Liver (tissue), 9 donors: ENCODE measurements around the gene DNAL4. TPM values are rescaled to one million over a fixed set of nuclear protein-coding genes. Genes with fewer than 3 reads are reported as not detected.

ENCODE experiments used
- DNase-seq: peaks from one replicate; pipeline ENCODE4 v3.0.0-alpha.2; 2017; ENCODE audit warnings: low spot score
- H3K27ac ChIP-seq, 2 donors: one replicate each; pipeline ENCODE4 v1.7.0; 2013; ENCODE audit warnings: inconsistent platforms in 2 of 2, low read length in 2 of 2, control low read depth in 1 of 2, low read depth in 1 of 2, mild to moderate bottlenecking in 1 of 2
- H3K27me3 ChIP-seq, 4 donors: one replicate each; pipeline versions ENCODE4 v1.6.1 to v1.7.0; 2013; ENCODE audit warnings: low read length in 3 of 4, inconsistent platforms in 1 of 4, mild to moderate bottlenecking in 1 of 4, moderate library complexity in 1 of 4; ENCODE audit not compliant: control insufficient read depth in 4 of 4, insufficient read depth in 4 of 4
- H3K36me3 ChIP-seq, 4 donors: one replicate each; pipeline versions ENCODE4 v1.6.1 to v1.7.0; 2013; ENCODE audit warnings: low read length in 3 of 4, mild to moderate bottlenecking in 3 of 4, low read depth in 1 of 4, moderate library complexity in 1 of 4; ENCODE audit not compliant: control insufficient read depth in 4 of 4, insufficient read depth in 3 of 4
- H3K4me1 ChIP-seq, 4 donors: one replicate each; pipeline versions ENCODE4 v1.6.1 to v1.7.0; 2013; ENCODE audit warnings: low read length in 3 of 4, mild to moderate bottlenecking in 3 of 4, moderate library complexity in 1 of 4; ENCODE audit not compliant: control insufficient read depth in 4 of 4, insufficient read depth in 4 of 4
- H3K4me3 ChIP-seq, 3 donors: one replicate each; pipeline versions ENCODE4 v1.6.1 to v1.7.0; 2013; ENCODE audit warnings: low read length in 3 of 3, control low read depth in 1 of 3, low read depth in 1 of 3, mild to moderate bottlenecking in 1 of 3
- H3K9ac ChIP-seq, 2 donors: one replicate each; pipeline ENCODE4 v1.7.0; 2013; ENCODE audit warnings: low read length in 2 of 2, mild to moderate bottlenecking in 2 of 2, moderate library complexity in 2 of 2, control low read depth in 1 of 2, low read depth in 1 of 2
- H3K9me3 ChIP-seq, 4 donors: one replicate each; pipeline versions ENCODE4 v1.6.1 to v1.7.0; 2013; ENCODE audit warnings: low read length in 3 of 4; ENCODE audit not compliant: control insufficient read depth in 4 of 4
- EGR1 ChIP-seq, 2 donors: IDR thresholded peaks; 2 replicates each; pipeline ENCODE4 v1.6.1; 2016 to 2018; ENCODE audit warnings: antibody characterized with exemption in 2 of 2, low read depth in 2 of 2
- FOXA2 ChIP-seq: IDR thresholded peaks from 2 replicates; pipeline ENCODE4 v1.6.1; 2016; ENCODE audit warnings: antibody characterized with exemption
- JUND ChIP-seq, 2 donors: IDR thresholded peaks; 2 replicates each; pipeline ENCODE4 v1.6.1; 2016; ENCODE audit warnings: antibody characterized with exemption in 2 of 2
- NR2F2 ChIP-seq: IDR thresholded peaks from 2 replicates; pipeline ENCODE4 v1.6.1; 2016; ENCODE audit warnings: antibody characterized with exemption
- RAD21 ChIP-seq, 2 donors: IDR thresholded peaks; 2 replicates each; pipeline ENCODE4 v1.6.1; 2016; ENCODE audit warnings: antibody characterized with exemption in 2 of 2, mild to moderate bottlenecking in 2 of 2
- SP1 ChIP-seq: IDR thresholded peaks from 2 replicates; pipeline ENCODE4 v1.6.1; 2018; ENCODE audit warnings: antibody characterized with exemption, mild to moderate bottlenecking
- TAF1 ChIP-seq: conservative IDR thresholded peaks from 2 replicates; pipeline ENCODE4 v1.6.1; 2016; ENCODE audit warnings: antibody characterized with exemption, mild to moderate bottlenecking
- WGBS: extraction: QIAGEN DNeasy Blood & Tissue Kit; methylation state at CpG from one replicate; pipeline ENCODE4 v1.1.7; 2013; 5-methylcytosine and 5-hydroxymethylcytosine counted together
- polyA plus RNA-seq, 2 donors: library from polyadenylated mRNA; stranded (reverse) in 1 of 2; unstranded in 1 of 2; fragments of 200-250 nt in 1 of 2; fragments of >200 nt in 1 of 2; fragmentation: Nextera tagmentation in 1 of 2; extraction: Ambion mirVana in 1 of 2; gene quantifications; one replicate each; pipeline versions ENCODE4 v1.2.1 to v1.2.3, GENCODE V29; 2013 to 2015
- total RNA-seq, 2 donors: library from RNA; depleted of rRNA; stranded (reverse); fragments of >200 nt; gene quantifications; one replicate each; pipeline ENCODE4 v1.2.3, GENCODE V29; 2014
- TF ChIP-seq, protein P1 (sequence below): IDR thresholded peaks from 2 replicates; pipeline ENCODE4 v1.6.1; 2016; ENCODE audit warnings: antibody characterized with exemption
- TF ChIP-seq, protein P2 (sequence below): IDR thresholded peaks from 2 replicates; pipeline ENCODE4 v1.6.1; 2016; ENCODE audit warnings: antibody characterized with exemption
- TF ChIP-seq, protein P3 (sequence below): fragments of 150-350 bp; IDR thresholded peaks from 2 replicates; pipeline ENCODE4 v1.5.1; 2017; ENCODE audit warnings: improper control_type of control experiment, low read depth, low read length; ENCODE audit not compliant: missing input control
- TF ChIP-seq, protein P4 (sequence below): IDR thresholded peaks from 2 replicates; pipeline ENCODE4 v1.6.1; 2016; ENCODE audit warnings: antibody characterized with exemption, mild to moderate bottlenecking
- donor health status: healthy.
- donor health status: healthy.
- donor health status: healthy.
- donor health status: healthy.
- donor health status: healthy.

DNAL4 gene
- total and polyA plus RNA-seq, 4 donors: 4.0 to 5.6 (median 4.9) TPM

DNA sequence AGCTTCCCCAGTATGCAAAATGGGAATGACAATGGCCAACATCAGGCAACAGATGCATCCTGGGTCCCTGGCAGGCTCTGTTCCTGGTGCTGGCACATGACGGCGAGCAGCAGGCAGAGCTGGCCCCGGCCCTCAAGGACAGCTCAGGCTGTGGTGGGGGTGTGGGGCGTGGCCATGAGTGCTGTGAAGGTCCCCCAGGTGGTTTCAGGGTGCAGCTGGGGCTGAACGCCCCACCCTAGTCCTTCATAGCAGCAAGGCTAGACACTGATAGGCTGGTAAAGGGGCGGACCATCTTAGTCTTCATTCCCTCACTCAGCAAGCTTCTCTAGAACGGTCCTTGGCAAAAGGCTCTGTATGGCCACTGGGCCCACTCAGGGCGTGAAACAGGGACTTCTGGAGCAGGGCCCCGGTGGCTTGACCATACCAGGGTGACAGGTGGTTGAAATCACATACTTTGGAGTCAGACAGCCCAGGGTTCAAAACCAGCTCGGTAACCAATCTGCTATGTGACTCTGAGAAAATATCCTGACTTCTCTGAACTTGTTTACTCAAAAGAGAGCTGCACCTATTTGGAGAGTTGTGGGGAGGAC, 34.8 kb upstream of the DNAL4 start:
- H3K27ac ChIP-seq: no peak overlapping the region
- H3K9ac ChIP-seq: no peak overlapping the region
- no peaks in the 10 kb centered on the region for H3K4me1 ChIP-seq
- H3K27me3 ChIP-seq: no peaks in the 10 kb centered on the region
- no peaks in the 10 kb centered on the region for H3K36me3 ChIP-seq
- no peak for DNase-seq
- TF ChIP-seq, protein P1, sequence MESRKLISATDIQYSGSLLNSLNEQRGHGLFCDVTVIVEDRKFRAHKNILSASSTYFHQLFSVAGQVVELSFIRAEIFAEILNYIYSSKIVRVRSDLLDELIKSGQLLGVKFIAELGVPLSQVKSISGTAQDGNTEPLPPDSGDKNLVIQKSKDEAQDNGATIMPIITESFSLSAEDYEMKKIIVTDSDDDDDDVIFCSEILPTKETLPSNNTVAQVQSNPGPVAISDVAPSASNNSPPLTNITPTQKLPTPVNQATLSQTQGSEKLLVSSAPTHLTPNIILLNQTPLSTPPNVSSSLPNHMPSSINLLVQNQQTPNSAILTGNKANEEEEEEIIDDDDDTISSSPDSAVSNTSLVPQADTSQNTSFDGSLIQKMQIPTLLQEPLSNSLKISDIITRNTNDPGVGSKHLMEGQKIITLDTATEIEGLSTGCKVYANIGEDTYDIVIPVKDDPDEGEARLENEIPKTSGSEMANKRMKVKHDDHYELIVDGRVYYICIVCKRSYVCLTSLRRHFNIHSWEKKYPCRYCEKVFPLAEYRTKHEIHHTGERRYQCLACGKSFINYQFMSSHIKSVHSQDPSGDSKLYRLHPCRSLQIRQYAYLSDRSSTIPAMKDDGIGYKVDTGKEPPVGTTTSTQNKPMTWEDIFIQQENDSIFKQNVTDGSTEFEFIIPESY: no peak
- no peak for TF ChIP-seq TAF1
- no peak overlapping the region for H3K4me3 ChIP-seq
- H3K9me3 ChIP-seq: peaks cover 0 to 16% (median 4%) of the 10 kb centered on the region in 4 donors
- 82% methylated on average over 10 of the region's 10 CpGs for WGBS

DNA sequence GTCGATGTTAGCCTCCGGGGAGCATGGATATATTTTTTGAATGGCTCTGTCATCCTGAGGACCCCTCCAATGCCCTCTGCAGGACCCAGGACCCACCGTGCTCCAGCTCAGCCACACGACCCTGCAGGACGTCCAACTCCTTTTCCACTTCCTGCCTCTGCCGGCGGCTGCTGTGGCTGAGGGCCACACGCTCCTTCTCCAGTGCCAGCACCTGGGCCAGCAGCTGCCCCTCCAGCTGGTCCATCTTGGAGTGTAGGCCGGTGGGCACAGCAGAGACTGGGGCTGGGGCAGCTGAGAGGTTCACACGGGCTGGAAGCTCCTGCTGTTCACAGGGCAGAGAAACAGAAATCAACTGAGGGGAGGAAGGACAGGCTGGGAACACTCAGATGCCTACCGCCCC, 34.2 kb upstream of the DNAL4 start:
- no peaks in the 10 kb centered on the region for H3K27me3 ChIP-seq
- WGBS: 63% methylated on average over 11 of the region's 11 CpGs
- H3K4me3 ChIP-seq: no peak overlapping the region
- TF ChIP-seq NR2F2 (no peak), FOXA2 (no peak), JUND (IDR thresholded peaks at IDR 0.05) (no peak), EGR1 (IDR thresholded peaks at IDR 0.05; ENCODE audit: low read depth in 2 of 2) (no peak), SP1 (no peak), TAF1 (no peak), RAD21 (IDR thresholded peaks at IDR 0.05) (no peak)
- TF ChIP-seq, protein P2, sequence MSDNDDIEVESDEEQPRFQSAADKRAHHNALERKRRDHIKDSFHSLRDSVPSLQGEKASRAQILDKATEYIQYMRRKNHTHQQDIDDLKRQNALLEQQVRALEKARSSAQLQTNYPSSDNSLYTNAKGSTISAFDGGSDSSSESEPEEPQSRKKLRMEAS: no peak
- TF ChIP-seq, protein P3, sequence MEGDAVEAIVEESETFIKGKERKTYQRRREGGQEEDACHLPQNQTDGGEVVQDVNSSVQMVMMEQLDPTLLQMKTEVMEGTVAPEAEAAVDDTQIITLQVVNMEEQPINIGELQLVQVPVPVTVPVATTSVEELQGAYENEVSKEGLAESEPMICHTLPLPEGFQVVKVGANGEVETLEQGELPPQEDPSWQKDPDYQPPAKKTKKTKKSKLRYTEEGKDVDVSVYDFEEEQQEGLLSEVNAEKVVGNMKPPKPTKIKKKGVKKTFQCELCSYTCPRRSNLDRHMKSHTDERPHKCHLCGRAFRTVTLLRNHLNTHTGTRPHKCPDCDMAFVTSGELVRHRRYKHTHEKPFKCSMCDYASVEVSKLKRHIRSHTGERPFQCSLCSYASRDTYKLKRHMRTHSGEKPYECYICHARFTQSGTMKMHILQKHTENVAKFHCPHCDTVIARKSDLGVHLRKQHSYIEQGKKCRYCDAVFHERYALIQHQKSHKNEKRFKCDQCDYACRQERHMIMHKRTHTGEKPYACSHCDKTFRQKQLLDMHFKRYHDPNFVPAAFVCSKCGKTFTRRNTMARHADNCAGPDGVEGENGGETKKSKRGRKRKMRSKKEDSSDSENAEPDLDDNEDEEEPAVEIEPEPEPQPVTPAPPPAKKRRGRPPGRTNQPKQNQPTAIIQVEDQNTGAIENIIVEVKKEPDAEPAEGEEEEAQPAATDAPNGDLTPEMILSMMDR: no peak
- TF ChIP-seq, protein P4, sequence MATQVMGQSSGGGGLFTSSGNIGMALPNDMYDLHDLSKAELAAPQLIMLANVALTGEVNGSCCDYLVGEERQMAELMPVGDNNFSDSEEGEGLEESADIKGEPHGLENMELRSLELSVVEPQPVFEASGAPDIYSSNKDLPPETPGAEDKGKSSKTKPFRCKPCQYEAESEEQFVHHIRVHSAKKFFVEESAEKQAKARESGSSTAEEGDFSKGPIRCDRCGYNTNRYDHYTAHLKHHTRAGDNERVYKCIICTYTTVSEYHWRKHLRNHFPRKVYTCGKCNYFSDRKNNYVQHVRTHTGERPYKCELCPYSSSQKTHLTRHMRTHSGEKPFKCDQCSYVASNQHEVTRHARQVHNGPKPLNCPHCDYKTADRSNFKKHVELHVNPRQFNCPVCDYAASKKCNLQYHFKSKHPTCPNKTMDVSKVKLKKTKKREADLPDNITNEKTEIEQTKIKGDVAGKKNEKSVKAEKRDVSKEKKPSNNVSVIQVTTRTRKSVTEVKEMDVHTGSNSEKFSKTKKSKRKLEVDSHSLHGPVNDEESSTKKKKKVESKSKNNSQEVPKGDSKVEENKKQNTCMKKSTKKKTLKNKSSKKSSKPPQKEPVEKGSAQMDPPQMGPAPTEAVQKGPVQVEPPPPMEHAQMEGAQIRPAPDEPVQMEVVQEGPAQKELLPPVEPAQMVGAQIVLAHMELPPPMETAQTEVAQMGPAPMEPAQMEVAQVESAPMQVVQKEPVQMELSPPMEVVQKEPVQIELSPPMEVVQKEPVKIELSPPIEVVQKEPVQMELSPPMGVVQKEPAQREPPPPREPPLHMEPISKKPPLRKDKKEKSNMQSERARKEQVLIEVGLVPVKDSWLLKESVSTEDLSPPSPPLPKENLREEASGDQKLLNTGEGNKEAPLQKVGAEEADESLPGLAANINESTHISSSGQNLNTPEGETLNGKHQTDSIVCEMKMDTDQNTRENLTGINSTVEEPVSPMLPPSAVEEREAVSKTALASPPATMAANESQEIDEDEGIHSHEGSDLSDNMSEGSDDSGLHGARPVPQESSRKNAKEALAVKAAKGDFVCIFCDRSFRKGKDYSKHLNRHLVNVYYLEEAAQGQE: no peak
- no peak overlapping the region for H3K9ac ChIP-seq
- H3K4me1 ChIP-seq: no peaks in the 10 kb centered on the region
- H3K36me3 ChIP-seq: no peaks in the 10 kb centered on the region
- no peak for DNase-seq
- H3K27ac ChIP-seq: no peak overlapping the region
- H3K9me3 ChIP-seq: peaks cover 0 to 16% (median 4%) of the 10 kb centered on the region in 4 donors
